ENCODE results near the gene TRNP1.

GRCh38 chr1:27001570-27002360 is 8.3 kb downstream of the TRNP1 start:
- TF ChIP-seq CTCF (IDR thresholded peaks at IDR 0.05), result no peak
- TF ChIP-seq POLR2A (IDR thresholded peaks at IDR 0.05), result no peak

All from testis (tissue), 2 donors.